ENCODE results near the gene CCT6A.
"Not testable (repeated sequence)": the region's sequence is repeated elsewhere in the genome, so short reads cannot be mapped to it uniquely, and the experiment has no call there.

- TF ChIP-seq CTCF, POLR2A (IDR thresholded peaks at IDR 0.05): not testable (repeated sequence)
Measured at GRCh38 chr7:56045758-56046157, 5.8 kb upstream of the CCT6A start.

Data from body of pancreas (tissue), 4 donors.